Suppressor macrophage treated with lipopolysaccharide for 4 hours (primary cell): ENCODE data around the gene SIX5.

Experiments
- DNase-seq: peaks from one replicate; pipeline ENCODE4 v3.0.0-alpha.2; 2020

Gene SIX5

GRCh38 chr19:45792470-45793177 lies 23.6 kb upstream of the SIX5 start, which contains the start of gene DMWD:
TSS of gene DMWD (minus strand) at chr19:45792845. CDS start at chr19:45792756, 89 bp downstream.
- DNase-seq, result peak; percentile 99

- no peak for DNase-seq
These were observed 22.9 kb upstream of the SIX5 start for GRCh38 chr19:45791744-45792469.

DNA sequence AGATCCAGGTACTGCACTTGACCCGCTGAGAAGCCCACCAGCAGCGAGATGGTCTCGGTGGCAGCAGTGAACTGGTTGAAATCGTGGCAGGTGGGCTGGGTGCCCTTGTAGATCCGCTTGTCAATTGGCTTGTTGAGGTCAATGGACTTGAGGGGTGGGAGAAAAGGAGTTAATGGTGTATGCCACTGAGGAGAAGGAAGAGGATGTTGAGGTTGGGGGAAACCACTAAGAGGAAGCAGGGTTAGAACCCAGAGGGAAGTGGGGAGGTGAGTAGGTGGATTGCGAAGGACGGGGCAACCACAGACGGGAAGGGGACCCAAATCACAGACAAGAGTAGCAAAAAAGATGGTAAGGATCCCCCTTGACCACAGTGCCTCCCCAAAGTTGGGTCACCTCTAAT lies 21.9 kb upstream of the SIX5 start:
- DNase-seq, result peak; percentile 88

DNA sequence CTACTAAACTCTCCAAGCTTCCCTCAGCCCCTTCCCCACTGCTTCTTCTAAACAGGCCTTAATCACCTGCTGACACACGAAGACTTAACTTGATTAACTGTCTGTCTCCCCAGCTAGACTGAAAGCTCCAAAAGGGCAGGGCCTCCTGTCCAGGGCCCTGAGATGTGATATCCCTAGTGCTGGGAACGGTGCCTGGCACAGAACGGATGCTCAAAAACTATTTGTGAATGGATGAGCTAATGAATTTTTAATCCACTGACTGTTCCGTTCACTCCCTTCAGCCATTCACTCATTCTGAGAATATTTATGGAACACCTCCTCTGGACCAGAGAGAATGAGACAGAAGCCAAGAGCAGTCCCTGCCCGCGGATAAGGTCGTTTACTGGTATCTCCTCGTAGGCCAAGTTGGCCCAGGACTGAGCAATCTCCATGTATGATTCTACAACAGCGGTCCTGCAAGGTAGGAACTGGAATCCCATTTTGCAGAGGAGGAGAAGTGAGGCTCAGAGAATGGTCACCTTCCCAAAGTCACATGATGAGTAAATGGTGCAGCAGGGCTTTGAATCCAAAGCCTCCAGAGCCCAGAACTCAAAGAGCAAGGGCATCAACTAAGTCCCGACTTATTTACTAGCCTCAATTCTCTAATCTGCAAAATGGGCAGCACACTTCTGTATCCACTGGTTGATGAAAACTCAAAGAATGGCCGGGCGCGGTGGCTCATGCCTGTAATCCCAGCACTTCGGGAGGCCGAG lies 20.2 kb upstream of the SIX5 start:
- no peak for DNase-seq

DNA sequence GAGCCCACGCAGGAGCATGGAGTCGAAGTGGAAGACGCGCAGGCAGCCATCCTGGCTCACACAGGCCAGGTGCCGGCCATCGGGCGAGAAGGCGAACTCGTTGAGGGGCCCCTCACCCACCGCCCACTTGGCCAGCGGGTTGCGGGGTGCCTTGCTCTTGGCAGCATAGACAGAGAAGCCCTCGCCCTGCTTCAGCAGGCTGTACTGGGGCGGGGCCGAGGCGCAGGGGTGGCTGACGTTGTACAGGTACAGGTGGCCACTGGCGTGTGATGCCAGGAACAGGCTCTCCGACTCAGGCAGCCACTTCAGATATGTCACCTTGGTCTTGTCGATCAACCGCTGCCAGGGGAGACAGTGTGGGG lies 17.5 kb upstream of the SIX5 start:
- DNase-seq, result no peak

GRCh38 chr19:45785781-45786532 lies 16.9 kb upstream of the SIX5 start:
- no peak for DNase-seq

GRCh38 chr19:45785097-45785496 lies 16.0 kb upstream of the SIX5 start:
- no peak for DNase-seq

DNA sequence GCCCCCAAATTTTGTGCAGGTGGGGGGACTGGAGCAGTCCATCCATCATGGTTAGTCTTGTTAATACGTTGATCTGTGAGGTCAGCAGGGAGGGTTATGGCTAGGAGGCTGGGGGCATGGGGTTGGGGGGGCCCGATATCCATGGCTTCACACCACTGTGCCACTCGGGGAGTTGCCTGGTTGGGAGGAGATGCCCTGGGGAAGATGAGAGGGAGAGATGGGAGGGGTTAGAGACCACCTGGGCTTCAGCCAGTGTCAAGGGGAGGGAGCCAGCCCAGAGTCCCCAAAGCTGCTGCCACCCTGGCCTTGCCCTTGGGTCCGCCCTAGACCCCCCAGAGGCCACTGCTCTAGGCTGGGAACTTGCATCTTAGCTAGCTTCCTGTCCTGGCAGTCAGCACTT lies 15.0 kb upstream of the SIX5 start:
- DNase-seq, result no peak

GRCh38 chr19:45782820-45783785 lies 14.1 kb upstream of the SIX5 start:
- DNase-seq, result no peak

- no peak for DNase-seq
These were observed 13.2 kb upstream of the SIX5 start, which contains the start of gene DMPK for GRCh38 chr19:45782162-45782691. TSS of gene DMPK (minus strand) at chr19:45782490. CDS start at chr19:45782352, 138 bp downstream.

DNA sequence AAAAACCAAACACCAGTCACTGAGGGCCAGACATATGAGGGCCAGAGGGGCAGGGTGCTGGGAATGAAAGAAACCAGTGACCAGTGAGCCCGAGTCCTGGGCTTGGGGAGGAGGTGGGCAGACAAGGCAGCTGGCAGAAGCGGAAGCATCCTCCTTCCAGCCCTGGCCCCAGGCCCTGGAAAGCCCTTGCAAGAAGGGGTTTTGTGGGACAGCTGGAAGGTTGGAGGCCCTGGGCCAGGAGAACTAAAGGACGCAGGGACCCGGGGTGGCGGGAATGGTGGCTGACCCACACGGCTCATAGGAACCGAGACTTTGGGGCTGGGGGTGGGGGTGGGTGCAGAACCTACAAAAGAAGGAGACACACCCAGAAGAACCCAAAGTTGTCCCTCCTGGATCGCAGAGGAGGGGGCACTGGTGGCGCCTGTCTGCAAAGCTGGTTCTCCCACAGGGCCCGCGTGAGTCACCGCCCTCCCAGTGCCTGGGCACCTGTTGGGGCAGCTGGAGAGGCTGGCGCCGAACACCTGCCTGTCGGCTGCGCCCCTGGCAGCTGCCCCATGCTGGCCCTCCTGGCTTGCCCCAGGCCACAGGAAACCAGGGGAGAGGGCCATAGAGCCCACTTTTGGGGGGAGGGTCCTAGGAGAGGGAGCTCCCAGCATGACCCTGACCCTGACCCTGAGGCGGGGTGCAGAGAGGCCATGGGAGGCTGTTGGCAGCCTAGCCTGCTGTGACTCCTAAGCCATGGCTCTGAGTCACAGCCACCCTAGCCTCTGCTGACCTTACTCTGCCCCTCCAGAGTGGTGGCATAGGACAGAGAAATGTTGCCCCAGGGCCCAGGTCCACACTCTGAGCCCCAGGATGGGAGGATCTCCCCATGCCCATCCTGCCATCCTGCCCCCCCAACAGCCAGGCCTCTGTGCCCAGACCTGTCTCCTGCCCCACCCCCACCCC lies 12.4 kb upstream of the SIX5 start:
- peak; percentile 30 for DNase-seq

- DNase-seq, result peak; percentile 39
These were observed 11.6 kb upstream of the SIX5 start for GRCh38 chr19:45780448-45781213.

DNA sequence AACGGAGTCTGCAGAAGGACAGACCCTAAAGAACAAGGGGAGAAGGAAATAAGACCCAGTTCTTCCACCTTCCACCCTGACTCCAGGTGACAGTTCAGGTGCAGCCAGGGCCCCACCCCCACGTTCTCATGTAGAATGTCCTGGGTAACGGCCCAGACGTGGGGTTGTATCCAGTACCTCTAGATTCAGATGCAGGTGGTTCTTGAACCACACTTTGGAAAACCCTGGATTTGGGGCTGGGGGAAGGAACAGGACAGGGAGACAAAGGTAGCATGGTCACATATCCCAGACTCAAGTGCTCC lies 11.0 kb upstream of the SIX5 start:
- no peak for DNase-seq

GRCh38 chr19:45779231-45780145 lies 10.4 kb upstream of the SIX5 start:
- peak; percentile 75 for DNase-seq

DNA sequence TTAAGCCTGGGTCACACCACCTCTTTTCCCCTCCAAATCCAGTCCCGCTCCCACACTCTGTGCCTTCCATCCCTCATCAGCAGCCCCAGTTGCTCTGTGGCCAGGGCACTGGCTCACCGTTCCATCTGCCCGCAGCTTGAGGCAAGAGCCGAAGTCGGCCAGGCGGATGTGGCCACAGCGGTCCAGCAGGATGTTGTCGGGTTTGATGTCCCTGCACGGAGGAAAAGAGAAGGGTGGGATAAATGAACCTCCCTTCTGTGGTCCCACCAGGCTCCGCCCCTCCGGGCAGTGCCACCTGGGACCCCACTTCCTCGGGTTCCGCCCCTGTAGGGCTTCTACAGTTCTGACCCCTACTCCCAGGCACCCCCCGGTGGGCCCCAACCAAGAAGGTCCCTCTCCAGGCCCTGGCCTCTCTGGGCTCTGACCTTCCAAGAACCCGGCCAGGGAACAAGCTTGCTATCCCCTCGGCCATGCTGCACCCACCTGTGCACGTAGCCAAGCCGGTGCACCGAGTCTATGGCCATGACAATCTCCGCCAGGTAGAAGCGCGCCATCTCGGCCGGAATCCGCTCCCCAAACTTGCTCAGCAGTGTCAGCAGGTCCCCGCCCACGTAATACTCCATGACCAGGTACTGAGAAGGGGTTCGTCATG lies 9.1 kb upstream of the SIX5 start:
- no peak for DNase-seq

DNA sequence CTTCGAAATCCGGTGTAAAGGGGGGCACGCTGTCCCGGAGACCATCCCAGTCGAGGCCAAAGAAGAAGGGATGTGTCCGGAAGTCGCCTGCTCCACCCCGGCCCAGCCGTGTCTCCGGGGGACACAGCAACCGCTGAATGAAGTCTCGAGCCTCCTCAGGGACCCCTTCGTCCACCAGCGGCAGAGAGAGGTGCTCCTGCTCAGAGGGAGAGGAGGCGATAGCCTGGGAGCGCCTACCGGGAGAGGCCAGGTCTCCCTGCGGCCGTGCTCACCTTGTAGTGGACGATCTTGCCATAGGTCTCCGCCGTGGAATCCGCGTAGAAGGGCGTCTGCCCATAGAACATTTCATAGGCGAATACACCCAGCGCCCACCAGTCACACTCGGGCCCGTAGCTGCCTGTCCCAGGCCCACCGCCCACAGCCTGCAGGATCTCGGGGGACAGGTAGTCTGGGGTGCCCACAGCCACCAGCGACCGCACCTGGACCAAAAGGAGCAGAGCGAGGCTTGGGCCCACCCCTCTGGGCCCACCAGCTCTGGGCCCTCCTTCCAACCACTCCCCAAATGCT lies 8.4 kb upstream of the SIX5 start:
- DNase-seq, result no peak

- DNase-seq, result no peak
These were observed 5.7 kb upstream of the SIX5 start for GRCh38 chr19:45774765-45775164.

- no peak for DNase-seq
These were observed 4.3 kb upstream of the SIX5 start for GRCh38 chr19:45773384-45773783.
